ENCODE results near the gene AP1G2. TPM values are rescaled to one million over a fixed set of nuclear protein-coding genes. Genes with fewer than 3 reads are reported as not detected.

The AP1G2 gene
- total RNA-seq, 1 experiment from 2014 or later: 45.2 TPM

- peak; percentile 60 for DNase-seq (ENCODE audit: extremely low read depth, low read depth)
These were observed 8.3 kb downstream of the AP1G2 start for GRCh38 chr14:23559010-23559925.

GRCh38 chr14:23558346-23559009 lies 9.1 kb downstream of the AP1G2 start:
- no peak for DNase-seq (ENCODE audit: extremely low read depth, low read depth)

- no peak for DNase-seq (ENCODE audit: extremely low read depth, low read depth)
These were observed 9.6 kb downstream of the AP1G2 start for GRCh38 chr14:23557946-23558345.

GRCh38 chr14:23557521-23557920 lies 10.1 kb downstream of the AP1G2 start:
- no peak for DNase-seq (ENCODE audit: extremely low read depth, low read depth)

- no peak for DNase-seq (ENCODE audit: extremely low read depth, low read depth)
These were observed 10.7 kb downstream of the AP1G2 start for GRCh38 chr14:23556700-23557440.

GRCh38 chr14:23555882-23556699 lies 11.5 kb downstream of the AP1G2 start, which contains the start of gene THTPA:
THTPA (plus strand) TSS chr14:23556271; CDS start chr14:23556758, 487 bp downstream.
- peak; percentile 87 for DNase-seq (ENCODE audit: extremely low read depth, low read depth)

- no peak for DNase-seq (ENCODE audit: extremely low read depth, low read depth)
These were observed 12.1 kb downstream of the AP1G2 start for GRCh38 chr14:23555533-23555881.

- peak; percentile 60 for DNase-seq (ENCODE audit: extremely low read depth, low read depth)
These were observed 16.1 kb downstream of the AP1G2 start, which contains the start of gene ZFHX2 for GRCh38 chr14:23551266-23552028. ZFHX2 (minus strand) TSS chr14:23551765; CDS start chr14:23535325, 16,440 bp downstream.

GRCh38 chr14:23550812-23551265 lies 16.8 kb downstream of the AP1G2 start:
- no peak for DNase-seq (ENCODE audit: extremely low read depth, low read depth)

- DNase-seq (ENCODE audit: extremely low read depth, low read depth): no peak
These were observed 17.3 kb downstream of the AP1G2 start for GRCh38 chr14:23550131-23550811.

- no peak for DNase-seq (ENCODE audit: extremely low read depth, low read depth)
These were observed 19.0 kb downstream of the AP1G2 start for GRCh38 chr14:23548351-23549318.

- no peak for DNase-seq (ENCODE audit: extremely low read depth, low read depth)
These were observed 19.7 kb downstream of the AP1G2 start for GRCh38 chr14:23547924-23548323.

- no peak for DNase-seq (ENCODE audit: extremely low read depth, low read depth)
These were observed 21.0 kb downstream of the AP1G2 start for GRCh38 chr14:23546450-23547035.

- DNase-seq (ENCODE audit: extremely low read depth, low read depth): no peak
These were observed 21.7 kb downstream of the AP1G2 start for GRCh38 chr14:23545740-23546365.

- no peak for DNase-seq (ENCODE audit: extremely low read depth, low read depth)
These were observed 22.8 kb downstream of the AP1G2 start for GRCh38 chr14:23544511-23545447.

- no peak for DNase-seq (ENCODE audit: extremely low read depth, low read depth)
These were observed 24.2 kb downstream of the AP1G2 start for GRCh38 chr14:23543403-23543802.
